Kidney tubule cell (primary cell): Measurements from ENCODE around the gene IQGAP2.
A peak's percentile ranks its signal among the peaks of the same experiment; 100 is the strongest.
"Not testable (repeated sequence)": the region's sequence is repeated elsewhere in the genome, so short reads cannot be mapped to it uniquely, and the experiment has no call there.

Experiments
- DNase-seq: peaks from one replicate; pipeline ENCODE4 v3.0.0-alpha.2; 2018; ENCODE audit warnings: low spot score

IQGAP2 gene

DNA sequence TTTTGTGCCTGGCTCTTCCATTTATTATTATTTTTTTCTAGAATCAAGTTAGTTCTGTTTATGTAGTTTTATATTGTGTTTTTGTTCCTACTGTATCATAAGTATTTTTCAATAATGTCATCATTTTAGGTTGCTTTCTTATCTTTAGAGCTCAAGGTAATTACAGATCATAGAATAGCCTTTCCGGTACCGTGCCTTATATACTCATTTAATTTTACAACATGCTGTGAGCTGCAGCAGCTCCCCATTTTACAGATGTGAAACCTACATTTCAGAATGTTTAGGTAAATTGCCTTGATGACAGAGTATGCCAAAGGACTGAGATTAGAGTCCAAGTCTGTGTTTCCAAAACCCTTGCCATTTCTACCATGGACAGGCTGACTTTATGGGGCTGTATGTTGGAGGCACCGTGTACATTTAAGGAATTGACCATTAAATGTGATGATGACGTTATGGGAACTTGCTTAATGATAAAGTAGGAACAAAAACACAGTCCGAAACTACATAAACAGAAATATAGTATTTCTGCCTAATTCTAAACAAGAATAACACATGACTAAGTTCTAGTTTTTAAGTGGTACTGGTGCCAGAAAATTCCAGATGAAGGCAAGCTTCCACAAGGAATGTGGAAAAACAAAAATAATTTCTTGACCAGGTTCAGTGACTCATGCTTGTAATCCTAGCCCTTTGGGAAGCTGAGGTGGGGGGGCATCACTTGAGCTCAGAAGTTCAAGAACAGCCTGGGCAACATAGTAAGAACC lies 97.7 kb downstream of the IQGAP2 start:
- DNase-seq: no peak

DNA sequence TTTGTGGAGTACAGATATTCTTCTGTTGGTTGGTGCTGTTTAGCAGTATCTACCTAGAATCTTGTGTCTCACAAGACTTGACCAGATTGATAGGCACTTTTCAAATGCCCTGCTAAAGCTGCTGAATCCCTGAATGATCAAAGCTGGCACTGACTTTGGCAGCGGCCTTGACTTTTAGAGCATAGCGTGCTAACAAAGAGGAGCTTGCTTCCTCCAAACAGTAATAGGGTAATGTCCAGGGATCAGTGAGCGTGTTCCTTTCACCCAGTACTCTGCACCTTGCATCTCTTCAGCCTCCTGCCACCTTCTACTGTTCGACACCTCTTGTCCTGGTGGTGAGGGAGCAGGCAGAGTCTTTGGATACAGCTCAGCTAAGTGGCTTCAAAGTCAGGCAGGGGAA lies 100.8 kb downstream of the IQGAP2 start:
- DNase-seq: no peak

DNA sequence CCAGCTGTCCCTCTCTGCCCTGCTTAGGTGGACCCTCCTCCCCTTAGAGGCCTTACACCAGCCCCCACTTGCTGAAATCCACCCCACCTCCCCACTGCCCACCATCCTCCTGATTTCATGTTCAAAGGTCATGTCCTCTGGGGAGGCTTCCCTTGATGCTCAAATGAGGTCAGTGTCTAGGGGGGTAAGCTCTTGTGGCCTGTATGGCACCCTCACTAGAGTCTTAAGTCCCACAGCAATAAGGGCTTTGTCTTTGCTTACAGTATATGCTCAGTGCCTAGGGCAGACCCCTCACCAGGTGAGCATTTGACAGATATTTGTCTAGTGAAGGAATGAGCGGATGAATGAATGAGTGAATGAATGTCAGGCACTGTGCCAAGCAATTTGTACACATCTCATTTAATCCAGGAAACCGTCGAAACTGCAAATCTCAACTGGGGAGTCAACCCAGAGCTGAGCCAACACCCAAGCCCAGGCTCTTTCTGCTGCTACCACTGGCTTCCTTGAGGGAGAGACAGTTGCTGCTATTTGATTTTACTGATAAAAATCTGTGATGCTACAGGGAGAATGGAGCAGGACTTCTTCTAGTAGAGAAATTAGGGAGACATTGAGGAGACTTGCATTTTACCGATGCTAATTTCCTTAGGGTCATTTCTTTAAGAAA lies 101.9 kb downstream of the IQGAP2 start:
- DNase-seq: no peak

DNA sequence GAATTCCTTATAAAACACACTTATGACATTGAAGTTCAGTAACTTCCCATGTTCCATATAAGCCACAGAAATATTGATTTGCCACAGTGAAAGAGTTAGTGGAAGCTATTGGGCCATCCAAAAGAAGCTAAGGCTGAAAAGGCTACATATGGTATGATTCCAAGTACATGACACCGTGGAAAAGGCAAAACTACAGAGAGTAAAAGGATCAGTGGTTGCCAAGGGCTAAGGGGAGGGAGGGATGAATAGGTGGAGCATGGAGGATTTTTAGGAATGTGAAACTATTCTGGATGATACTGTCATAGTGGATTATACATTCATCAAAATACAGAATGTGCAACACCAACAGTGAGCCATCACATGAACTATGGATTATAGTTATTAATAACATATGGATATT lies 110.4 kb downstream of the IQGAP2 start:
- DNase-seq: no peak

DNA sequence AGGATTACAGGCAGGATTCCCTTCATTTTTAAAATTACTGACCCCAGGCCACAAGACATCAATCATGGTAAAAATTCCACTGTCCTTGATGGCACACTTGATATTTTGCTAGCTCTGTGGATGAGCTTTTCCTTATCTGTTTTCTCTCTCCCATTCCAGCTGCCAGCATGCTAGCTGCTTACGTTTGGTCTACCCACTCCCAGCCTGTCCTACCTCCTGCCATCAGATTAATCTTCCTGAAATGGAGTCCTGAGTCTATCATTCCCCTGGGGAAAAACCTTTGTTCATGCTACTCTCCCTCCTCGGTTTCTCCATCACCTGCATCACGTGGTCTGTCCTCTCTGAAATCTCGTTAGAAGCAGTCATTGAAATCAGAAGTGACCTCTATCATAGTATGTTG lies 111.2 kb downstream of the IQGAP2 start:
- no peak for DNase-seq

DNA sequence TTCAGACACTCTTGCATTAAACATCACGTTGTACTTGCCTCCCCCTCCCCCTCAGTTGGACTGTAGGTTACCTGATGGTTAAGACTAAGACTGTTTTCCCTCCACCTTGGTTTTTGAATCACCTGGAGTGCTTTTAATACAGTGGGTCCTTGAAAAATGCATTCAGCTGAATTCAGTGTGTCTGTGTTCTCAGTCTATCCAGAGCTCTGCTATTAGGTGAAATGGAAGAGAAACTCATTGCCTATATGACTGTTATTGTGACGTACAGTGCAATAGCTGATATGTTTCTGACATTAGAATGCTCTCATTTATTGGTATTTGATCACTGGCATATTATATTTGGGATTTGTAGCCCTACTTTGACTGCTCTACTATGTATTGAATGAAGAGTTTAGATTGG lies 111.6 kb downstream of the IQGAP2 start:
- DNase-seq: no peak

DNA sequence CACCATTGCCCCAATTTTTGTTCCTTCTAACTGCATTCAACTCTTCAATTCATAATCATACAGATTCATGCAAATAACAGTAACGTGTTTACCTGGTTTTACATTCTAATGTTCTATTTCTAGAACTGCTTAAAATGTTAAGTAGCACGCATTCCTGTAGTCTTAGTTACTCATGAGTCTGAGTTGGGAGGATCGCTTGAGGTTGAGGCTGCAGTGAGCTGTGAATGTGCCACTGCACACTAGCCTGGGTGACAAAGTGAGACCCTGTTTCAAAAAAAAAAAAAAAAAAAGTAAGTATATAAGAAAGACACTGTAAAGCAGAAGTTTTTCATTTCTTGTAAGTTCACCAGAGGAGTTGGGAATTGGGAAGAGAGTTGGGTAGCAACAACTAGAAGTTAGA lies 114.2 kb downstream of the IQGAP2 start:
- DNase-seq: no peak

DNA sequence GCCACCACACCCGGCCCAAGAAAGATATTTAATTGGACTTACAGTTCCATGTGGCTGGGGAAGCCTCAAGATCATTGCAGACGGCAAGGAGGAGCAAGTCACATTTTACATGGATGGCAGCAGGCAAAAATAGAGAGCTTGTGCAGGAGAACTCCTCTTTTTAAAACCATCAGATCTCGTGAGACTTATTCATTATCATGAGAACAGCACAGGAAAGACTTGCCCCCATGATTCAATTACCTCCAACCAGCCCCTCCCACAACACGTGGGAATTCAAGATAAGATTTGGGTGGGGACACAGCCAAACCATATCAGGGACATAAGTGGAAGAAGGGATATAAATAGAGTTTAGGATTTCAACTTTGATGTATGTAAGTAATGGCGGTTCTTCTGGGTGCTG lies 115.2 kb downstream of the IQGAP2 start:
- not testable (repeated sequence) for DNase-seq

DNA sequence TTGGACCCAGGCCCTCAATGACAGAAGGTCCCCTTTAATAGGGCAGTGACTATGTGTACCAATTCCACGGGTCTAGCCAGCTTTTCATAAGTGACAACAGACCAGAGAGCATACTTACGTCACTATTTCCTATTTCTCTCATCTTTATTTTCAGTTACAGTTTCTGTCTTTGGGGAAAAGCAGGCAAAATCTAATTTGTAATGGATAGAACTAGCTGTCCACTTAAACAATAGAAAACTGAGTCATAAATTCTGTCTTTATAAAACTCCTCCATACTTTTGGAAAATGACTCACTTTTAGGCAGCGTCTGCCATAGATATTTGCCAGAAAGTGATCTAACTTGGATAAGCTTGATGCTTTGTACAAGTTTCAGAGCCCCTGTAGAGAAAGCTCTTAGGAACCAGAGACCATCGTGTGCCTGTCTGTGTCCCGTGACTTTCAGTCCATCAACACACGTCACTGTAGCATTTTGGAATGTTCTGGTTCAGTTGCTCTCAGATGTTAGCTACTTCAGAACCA lies 118.2 kb downstream of the IQGAP2 start:
- peak; percentile 19 for DNase-seq

DNA sequence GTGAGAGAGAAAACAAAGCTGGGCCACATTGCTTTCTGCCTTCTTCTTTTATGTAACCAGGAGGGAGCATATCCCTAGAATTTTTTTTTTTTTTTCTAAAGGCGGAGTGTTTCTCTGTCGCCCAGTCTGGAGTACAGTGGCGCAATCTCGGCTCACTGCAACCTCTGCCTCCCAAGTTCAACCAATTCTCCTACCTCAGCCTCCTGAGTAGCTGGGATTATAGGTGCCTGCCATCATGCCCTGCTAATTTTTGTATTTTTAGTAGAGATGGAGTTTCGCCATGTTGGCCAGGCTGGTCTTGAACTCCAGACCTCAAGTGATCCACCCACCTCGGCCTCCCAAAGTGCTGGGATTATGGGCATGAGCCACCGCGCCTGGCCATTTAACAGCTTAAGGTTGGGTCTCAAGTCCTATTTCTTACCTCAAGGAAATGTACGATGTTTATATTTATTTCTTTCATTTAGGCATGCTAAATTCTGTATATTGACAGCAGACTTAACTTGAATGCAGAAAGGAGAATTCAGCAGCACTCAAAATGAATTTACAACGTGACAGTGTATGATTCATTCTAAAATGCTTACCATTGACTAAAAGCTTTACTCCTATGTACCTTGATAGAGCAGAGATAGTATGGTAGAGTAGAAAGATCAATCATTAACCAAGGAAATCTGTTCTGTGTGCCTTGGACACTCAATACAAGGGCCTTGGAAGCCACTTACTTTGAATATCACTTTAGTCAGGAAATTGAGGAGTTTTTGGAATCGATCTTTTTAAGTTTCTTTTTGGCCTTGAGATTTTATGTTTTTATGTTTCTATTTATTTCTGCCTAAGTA lies 119.2 kb downstream of the IQGAP2 start:
- peak; percentile 42 for DNase-seq

DNA sequence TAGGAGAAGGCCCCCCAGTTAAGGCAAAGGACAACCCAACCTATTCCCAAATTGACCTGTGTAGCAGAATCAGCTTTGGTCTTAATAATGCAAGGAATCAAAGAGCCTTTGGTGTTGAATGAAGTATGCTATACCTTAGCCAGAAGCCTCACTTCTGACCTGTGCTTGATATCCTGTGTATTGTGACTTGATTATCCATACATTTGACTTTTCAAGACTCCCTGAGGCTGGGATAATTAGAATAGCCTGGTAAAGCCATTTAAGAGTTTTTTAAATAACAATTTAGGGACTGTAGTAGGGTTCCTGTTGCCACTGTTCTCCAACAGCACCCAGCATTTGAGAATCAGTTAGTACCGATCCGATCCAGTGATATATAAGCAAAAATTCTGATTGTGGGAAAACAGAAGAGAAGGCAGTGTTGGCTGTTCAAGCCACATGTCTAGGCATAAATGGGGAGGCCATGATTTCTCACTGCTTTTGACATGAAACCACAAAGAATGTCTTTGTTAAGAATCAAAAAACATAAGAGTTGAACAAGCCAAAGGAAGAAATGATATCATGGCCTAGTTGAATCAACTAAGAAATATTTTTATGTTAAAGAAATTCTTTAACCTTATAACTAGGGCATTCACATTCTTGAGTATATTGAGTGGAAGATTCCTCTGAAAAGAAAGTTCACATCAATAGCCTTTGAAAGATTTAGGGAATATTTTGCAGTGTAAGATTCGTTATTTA lies 121.2 kb downstream of the IQGAP2 start:
- DNase-seq: no peak

DNA sequence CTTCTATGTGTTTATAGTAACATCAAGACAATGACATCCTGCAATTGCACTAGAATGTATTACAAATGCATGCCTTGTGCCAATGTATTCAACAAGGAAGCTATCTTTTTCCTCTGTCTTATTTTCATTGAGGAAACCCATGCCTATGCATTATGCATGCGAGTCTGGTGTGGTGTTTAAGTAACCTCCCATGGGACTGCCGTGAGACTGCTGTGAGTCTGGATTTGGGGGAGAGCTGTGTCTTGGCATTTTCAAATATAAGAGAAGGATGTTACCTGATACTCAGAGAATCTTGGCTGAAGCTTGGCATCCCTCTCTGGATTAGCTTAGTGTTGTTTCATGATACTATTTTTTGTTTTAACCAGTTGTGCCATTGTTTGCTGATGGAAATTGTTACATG lies 121.8 kb downstream of the IQGAP2 start:
- DNase-seq: no peak

DNA sequence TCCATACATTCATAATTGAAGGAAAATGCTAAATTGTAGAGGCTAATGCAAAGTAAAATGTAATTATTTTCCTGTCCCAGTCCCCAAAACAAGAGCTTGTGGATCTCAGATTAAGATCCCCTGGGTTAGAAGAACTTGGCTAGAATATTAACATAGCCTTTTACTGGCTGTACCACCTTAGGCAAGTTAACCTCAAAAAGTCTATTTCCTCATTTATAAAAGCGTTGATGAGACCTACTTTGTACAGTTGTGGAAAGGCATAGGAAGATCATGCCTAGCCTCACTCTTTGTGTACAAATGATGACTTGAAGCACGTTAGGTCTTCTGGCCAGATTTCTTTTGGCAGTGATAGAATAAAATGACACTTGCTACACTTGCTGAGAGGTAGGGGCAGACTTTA lies 122.9 kb downstream of the IQGAP2 start:
- no peak for DNase-seq

DNA sequence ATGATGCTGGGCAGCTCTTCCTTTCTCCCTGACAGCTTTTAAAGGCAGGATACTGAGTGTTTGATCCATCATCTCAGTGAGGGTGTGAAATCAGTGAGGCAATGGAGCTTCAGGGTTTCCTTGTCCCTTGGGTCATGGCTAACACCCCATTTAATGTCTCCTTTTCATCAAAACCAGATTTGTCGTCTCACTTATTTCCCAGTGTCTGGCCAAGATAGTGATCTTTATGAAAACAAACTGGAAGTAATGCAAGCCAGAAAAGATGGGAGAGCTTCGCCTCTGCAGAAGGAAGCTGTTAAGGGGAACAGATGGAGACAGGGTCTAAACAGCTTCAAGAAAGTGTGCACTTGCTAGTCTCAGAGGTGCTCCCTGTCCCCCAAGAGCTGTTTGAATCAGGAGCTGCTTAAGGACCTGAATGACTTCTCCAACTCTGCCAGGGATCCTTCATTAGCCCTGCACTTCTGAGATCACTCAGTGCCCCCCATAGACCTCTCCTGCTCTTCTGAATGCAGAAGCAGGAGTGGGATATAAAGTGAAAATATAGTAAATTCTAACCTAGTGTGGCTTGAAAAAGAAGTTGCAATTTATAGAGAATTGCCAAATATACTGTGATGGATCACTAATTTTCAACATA lies 124.0 kb downstream of the IQGAP2 start:
- no peak for DNase-seq

DNA sequence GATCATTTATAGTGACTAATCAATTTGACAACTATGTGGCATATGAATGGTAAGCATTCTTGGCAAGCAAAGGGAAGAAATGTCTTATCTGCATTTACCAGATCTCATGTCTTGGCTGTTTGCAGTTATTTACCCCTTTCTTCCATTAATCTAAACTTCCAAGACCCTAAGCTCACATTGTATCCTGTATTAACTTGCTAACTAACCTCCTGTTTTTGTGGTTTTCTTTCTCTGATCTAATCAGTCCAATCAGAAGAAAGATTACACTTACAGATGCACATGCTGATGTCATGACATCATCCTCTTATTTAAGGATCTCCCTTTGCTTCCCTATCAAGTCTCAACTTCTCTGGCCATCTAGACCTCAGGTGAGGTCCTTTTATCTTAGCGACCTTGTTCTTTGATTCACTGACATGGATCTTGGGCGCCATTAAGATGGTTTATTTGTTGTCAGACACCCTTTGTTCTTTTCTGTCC lies 124.6 kb downstream of the IQGAP2 start:
- DNase-seq: peak; percentile 63

DNA sequence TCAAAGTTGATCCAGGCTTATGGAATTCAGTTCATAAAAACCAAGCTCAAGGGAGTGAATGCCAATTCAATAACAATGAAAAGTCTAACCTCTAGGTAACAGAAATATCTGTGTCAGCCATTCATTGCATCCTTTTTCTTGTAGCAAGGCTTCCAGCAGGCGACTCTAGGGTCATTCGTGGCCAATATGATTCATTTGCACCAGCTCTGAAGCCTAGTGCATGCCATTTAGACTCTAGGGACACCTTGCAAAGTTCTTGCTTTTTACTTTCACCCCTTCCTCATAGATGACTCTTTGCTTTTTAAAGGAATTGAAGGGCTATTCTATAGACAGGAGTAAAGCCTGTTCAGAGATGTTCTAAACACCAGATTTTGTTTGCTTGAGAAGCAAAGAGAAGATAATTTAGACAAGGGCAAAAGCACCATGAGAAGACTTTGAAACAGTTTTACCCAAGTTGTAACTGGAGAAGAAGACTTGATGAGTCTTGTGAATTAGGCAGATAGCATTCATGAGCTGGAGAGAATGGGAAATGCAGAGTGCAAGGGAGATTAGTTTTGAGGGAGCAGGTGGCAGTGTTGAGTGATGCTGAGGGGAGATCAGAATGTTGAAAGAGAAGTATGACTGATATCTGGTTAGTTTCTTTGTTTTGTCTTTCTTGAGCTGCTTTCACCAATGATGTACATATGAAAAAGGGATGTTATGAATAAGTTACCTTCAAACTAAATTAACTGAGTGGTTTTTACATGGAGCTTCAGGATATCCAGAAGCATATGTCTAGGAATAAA lies 125.7 kb downstream of the IQGAP2 start:
- DNase-seq: no peak

DNA sequence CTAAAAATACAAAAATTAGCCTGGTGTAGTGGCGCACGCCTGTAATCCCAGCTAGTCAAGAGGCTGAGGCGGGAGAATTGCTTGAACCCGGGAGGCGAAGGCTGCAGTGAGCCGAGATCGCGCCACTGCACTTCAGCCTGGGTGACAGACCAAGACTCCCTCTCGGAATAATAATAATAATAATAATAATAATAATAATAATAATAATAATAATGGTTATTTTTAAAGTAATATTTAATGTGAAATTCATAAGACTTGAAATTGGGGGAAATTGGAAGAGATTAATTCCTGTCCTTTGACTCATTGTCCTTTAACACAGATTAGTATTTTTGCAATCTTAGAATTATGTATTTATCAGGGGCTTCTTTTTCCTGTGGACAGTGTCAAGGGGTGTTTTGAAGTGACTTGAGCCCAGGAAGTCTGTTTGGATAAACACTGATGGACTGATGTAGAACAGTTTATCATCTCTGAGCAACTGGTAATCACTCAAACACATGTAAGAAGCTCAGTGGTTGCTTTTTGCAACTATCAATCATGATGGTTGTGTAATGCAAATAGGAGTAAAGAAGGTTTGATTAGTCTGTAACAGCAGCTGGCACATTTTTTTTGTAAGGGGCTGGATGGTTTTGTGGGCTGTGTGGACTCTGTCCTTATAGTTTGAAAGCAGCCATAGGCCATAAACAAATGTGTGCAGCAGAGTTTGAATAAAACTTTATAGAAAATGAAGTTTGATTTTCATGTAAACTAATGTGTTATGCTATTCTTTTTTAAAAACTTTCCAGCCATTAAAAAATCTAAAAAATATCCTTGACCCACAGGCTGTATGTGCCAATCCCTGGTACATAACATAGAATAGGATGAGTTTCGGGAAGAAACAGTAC lies 126.6 kb downstream of the IQGAP2 start:
- DNase-seq: no peak

DNA sequence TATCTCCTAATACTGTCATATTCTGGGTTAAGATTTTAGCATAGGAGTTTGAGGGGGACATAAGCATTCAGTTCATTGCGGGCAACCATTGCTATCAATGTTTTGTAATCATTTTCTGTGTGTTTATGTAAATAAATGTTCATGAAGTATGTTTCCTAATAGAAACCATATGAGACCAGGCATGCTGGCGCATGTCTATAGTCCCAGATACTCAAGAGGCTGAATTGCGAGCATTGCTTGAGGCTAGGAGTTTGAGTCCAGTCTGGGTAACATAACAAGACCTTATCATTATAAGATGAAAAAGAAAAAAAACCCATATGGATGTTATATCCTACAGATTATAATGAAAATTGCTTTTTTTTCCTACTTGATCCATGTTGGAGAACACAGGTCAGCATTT lies 129.0 kb downstream of the IQGAP2 start:
- no peak for DNase-seq

DNA sequence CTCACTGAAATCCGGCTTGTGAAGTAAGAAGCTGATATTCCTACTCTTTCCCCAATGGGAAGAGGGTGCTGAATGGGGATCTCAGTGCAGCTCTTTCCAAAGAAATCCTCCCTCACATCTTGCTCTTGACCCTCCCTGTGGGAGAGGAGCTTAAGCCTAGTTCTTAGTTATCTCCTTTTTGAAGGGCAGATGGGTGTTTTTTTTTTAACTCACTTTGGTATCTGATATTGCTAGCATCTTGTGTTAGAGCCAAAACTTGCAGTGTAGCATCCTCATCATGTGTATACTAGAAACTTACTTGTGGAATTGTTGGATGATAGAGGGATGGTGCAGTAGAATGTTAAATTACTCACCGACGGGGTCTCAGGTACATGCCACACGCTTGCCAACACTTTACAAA lies 129.9 kb downstream of the IQGAP2 start:
- no peak for DNase-seq

DNA sequence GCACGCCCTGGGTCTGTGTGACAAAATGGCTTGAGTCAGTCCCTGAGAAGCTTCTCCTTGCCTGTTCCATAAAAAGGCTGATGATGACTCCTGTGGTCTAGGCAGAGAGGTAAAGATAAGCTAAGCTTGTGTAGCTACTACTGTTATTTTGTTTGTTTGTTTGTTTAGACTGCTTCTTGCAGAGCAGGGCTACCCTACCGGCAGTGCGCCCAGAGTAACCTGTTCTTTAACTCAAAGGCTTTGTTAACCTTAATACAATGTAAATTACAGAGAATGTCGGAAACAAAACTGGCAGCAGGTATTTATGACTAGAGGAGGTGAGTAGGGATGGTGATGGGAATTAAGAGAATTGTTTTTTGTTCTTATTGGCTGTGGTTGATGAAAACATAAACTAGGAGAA lies 132.5 kb downstream of the IQGAP2 start:
- no peak for DNase-seq
